ENCODE results near the gene COA8. TPM values are rescaled to one million over a fixed set of nuclear protein-coding genes. Genes with fewer than 3 reads are reported as not detected.
A peak's percentile ranks its signal among the peaks of the same experiment; 100 is the strongest.

Gene COA8
- total RNA-seq, 1 donor from 2014 or later, result 54.9 TPM

DNA sequence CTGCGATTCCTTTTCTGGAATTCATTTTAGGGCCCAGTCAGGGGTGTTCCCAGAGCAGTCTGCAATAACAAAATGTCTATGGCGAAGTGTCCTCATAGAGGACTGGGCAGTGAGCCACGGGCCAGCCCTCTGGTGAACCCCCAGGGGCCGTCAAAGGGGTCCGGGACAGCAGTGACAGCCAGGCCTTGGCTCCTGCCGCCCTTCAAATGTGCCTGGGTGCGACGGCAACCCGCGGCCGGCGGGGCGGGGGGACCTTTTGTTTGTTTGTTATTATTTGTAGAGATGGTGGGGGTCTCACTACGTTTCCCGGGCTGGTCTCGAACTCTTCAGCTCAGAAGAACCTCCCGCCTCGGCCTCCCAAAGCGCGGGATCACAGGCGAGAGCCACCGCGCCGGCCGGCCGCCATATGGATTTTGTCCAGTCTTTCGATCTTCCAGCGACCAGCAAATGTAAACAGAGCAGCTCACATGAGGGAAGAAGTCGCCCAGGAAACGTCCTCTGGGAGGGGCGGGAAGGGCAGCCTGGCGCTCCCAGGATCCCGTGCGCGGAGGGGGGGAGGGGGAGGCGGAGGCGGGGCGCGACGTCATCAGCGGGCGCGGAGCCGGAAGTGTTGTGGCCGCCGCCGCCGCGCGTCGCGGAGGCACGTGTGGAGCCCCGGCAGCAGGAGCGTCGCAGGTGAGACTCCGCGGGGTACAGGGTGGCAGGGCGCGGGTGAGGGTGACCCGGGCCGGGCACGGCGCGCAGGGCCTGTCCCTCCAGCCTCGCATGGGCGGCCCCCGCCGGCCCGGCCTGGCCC, 34.0 kb upstream of the COA8 start, which contains the start of gene TRMT61A:
TSS of gene TRMT61A (plus strand) at position 610 of the 796 bp plus-strand sequence. CDS start 783 bp downstream, outside the sequence.
- H3K27me3 Mint-ChIP-seq (ENCODE audit: unreplicated experiment), result peaks cover 17% of the 10 kb centered on the region
- peaks cover 2% of the 10 kb centered on the region for H3K9me3 Mint-ChIP-seq (ENCODE audit: unreplicated experiment)

GRCh38 chr14:103529383-103530365, 33.1 kb upstream of the COA8 start:
- Mint-ChIP-seq H3K27me3 (ENCODE audit: unreplicated experiment) (peaks cover 14% of the 10 kb centered on the region), H3K36me3 (ENCODE audit: unreplicated experiment) (no peaks in the 10 kb centered on the region), H3K4me1 (ENCODE audit: low read depth, unreplicated experiment) (peaks cover 25% of the 10 kb centered on the region), H3K27ac (ENCODE audit: unreplicated experiment) (peak overlapping the region; percentile 87), H3K9me3 (ENCODE audit: unreplicated experiment) (peaks cover 2% of the 10 kb centered on the region), H3K4me3 (ENCODE audit: unreplicated experiment) (peak overlapping the region; percentile 96)
- DNase-seq, result no peak
- TF ChIP-seq CTCF (IDR thresholded peaks at IDR 0.05; ENCODE audit: partially characterized antibody, unreplicated experiment), result no peak

More for the DNA sequence above, 34.0 kb upstream of the COA8 start, which contains the start of gene TRMT61A:
- no peak for TF ChIP-seq CTCF (IDR thresholded peaks at IDR 0.05; ENCODE audit: partially characterized antibody, unreplicated experiment)
- Mint-ChIP-seq H3K4me1 (ENCODE audit: low read depth, unreplicated experiment) (peaks cover 25% of the 10 kb centered on the region), H3K36me3 (ENCODE audit: unreplicated experiment) (no peaks in the 10 kb centered on the region), H3K4me3 (ENCODE audit: unreplicated experiment) (peak within 1 kb of the TSS; percentile 96), H3K27ac (ENCODE audit: unreplicated experiment) (peak within 1 kb of the TSS; percentile 99)
- DNase-seq, result peak; percentile 91

DNA sequence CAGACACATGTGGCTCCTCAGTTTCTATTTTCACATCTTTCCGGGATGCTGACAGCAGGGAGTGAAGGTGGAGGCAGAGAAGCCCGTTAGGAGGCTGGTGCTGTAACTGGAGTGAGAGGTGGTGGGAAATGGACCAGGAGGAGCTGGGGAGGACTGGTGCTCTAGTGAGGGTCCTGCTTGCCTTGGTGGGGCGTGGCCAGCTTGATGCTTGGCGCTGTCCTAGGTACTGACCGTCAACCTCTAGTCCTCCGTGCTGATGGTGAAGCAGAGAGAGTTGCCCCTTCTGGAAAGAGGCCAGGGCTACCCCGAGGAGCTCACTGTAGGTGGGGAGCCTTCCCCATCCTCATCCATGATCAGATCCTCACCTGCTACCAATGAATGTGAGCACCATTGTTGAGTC, 32.4 kb upstream of the COA8 start:
- Mint-ChIP-seq H3K4me1 (ENCODE audit: low read depth, unreplicated experiment) (peaks cover 20% of the 10 kb centered on the region), H3K27me3 (ENCODE audit: unreplicated experiment) (peaks cover 12% of the 10 kb centered on the region), H3K9me3 (ENCODE audit: unreplicated experiment) (peaks cover 2% of the 10 kb centered on the region), H3K27ac (ENCODE audit: unreplicated experiment) (no peak overlapping the region), H3K4me3 (ENCODE audit: unreplicated experiment) (peak overlapping the region; percentile 96), H3K36me3 (ENCODE audit: unreplicated experiment) (no peaks in the 10 kb centered on the region)
- no peak for DNase-seq
- no peak for TF ChIP-seq CTCF (IDR thresholded peaks at IDR 0.05; ENCODE audit: partially characterized antibody, unreplicated experiment)

DNA sequence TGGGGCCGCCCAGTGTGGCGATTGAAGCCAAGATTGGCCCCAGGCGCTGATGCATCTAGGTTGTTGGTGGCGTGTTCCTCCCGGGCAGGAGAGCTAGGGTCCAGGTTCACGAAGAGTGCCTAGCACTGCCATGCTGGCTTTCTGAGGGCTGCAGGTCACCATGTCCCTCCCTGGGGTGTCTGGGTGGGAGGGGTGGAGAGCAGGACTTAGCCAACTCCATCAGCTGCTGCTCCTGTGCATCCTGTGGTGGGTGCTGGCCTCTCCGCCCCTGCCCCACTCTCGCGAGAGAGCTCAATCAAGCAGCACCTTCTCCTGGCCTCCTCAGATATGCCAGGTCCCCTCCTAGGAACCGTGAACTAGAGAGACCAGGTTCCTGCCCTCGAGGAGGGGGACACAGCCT, 31.9 kb upstream of the COA8 start:
- no peak for DNase-seq
- H3K4me3 Mint-ChIP-seq (ENCODE audit: unreplicated experiment), result no peak overlapping the region
- TF ChIP-seq CTCF (IDR thresholded peaks at IDR 0.05; ENCODE audit: partially characterized antibody, unreplicated experiment), result no peak
- H3K36me3 Mint-ChIP-seq (ENCODE audit: unreplicated experiment), result no peaks in the 10 kb centered on the region
- H3K27ac Mint-ChIP-seq (ENCODE audit: unreplicated experiment), result no peak overlapping the region
- H3K4me1 Mint-ChIP-seq (ENCODE audit: low read depth, unreplicated experiment), result peaks cover 15% of the 10 kb centered on the region
- H3K9me3 Mint-ChIP-seq (ENCODE audit: unreplicated experiment), result peaks cover 2% of the 10 kb centered on the region
- peaks cover 12% of the 10 kb centered on the region for H3K27me3 Mint-ChIP-seq (ENCODE audit: unreplicated experiment)

Data from glutamatergic neuron (in vitro differentiated cells).